SK-N-SH treated with all-trans-retinoic acid at 6 μM for 48 hours (cell line): ENCODE measurements around the gene SLC39A1.

Experiments
- ATAC-seq: fragments of 200-7000 bp; cut with Tn5 transposase; 3 replicates; pipeline ENCODE4 v1.9.1; 2020; ENCODE audit warnings: mild to moderate bottlenecking, moderate library complexity
- ARNTL ChIP-seq: fragments of 450-650 bp; formaldehyde crosslinking; IDR thresholded peaks from 2 replicates; pipeline ENCODE4 v1.5.0; 2020; ENCODE audit warnings: low read depth, mild to moderate bottlenecking, moderate library complexity, borderline replicate concordance
- BACH2 ChIP-seq: fragments of 250-450 bp; sonication (Bioruptor Pico); IDR thresholded peaks from 2 replicates; pipeline ENCODE4 v1.9.0; 2021; ENCODE audit warnings: mild to moderate bottlenecking, borderline replicate concordance
- CREB5 ChIP-seq: fragments of 250-450 bp; sonication (Bioruptor Pico); IDR thresholded peaks from 2 replicates; pipeline ENCODE4 v1.5.1; 2020; ENCODE audit warnings: low read depth, mild to moderate bottlenecking, moderate library complexity
- CSDC2 ChIP-seq: fragments of 250-450 bp; sonication (Bioruptor Pico); IDR thresholded peaks from 2 replicates; pipeline ENCODE4 v1.5.0; 2020; ENCODE audit warnings: mild to moderate bottlenecking, moderate library complexity
- ESRRG ChIP-seq: fragments of 250-450 bp; sonication (Bioruptor Pico); IDR thresholded peaks from 2 replicates; pipeline ENCODE4 v1.6.1; 2021; ENCODE audit warnings: mild to moderate bottlenecking
- GLIS3 ChIP-seq: fragments of 250-450 bp; sonication (Bioruptor Pico); IDR thresholded peaks from 2 replicates; pipeline ENCODE4 v1.5.0; 2020; ENCODE audit warnings: mild to moderate bottlenecking, moderate library complexity
- ISL1 ChIP-seq: fragments of 250-450 bp; sonication (Bioruptor Pico); IDR thresholded peaks from 2 replicates; pipeline ENCODE4 v2.1.2; 2022; ENCODE audit warnings: mild to moderate bottlenecking, moderate library complexity
- OSR1 ChIP-seq: fragments of 250-450 bp; sonication (Bioruptor Pico); IDR thresholded peaks from 2 replicates; pipeline ENCODE4 v1.8.0; 2022; ENCODE audit warnings: moderate library complexity, mild to moderate bottlenecking, inconsistent platforms
- POU6F1 ChIP-seq: fragments of 250-450 bp; sonication (Bioruptor Pico); IDR thresholded peaks from 2 replicates; pipeline ENCODE4 v1.8.0; 2021; ENCODE audit warnings: low read depth, mild to moderate bottlenecking, moderate library complexity, borderline replicate concordance
- PPARA ChIP-seq: fragments of 250-450 bp; sonication (Bioruptor Pico); IDR thresholded peaks from 2 replicates; pipeline ENCODE4 v1.5.0; 2020; ENCODE audit warnings: mild to moderate bottlenecking, borderline replicate concordance
- RARB ChIP-seq: fragments of 250-450 bp; sonication (Bioruptor Pico); IDR thresholded peaks from 2 replicates; pipeline ENCODE4 v1.8.0; 2021; ENCODE audit warnings: mild to moderate bottlenecking, moderate library complexity
- SNAI2 ChIP-seq: fragments of 250-450 bp; sonication (Bioruptor Pico); IDR thresholded peaks from 2 replicates; pipeline ENCODE4 v1.5.0; 2020; ENCODE audit warnings: mild to moderate bottlenecking, moderate library complexity
- TCF4 ChIP-seq: fragments of 250-450 bp; sonication (Bioruptor Pico); IDR thresholded peaks from 2 replicates; pipeline ENCODE4 v1.8.0; 2021; ENCODE audit warnings: mild to moderate bottlenecking, moderate library complexity, borderline replicate concordance
- TOX ChIP-seq: fragments of 250-450 bp; sonication (Bioruptor Pico); IDR thresholded peaks from 2 replicates; pipeline ENCODE4 v1.8.0; 2021; ENCODE audit warnings: mild to moderate bottlenecking, moderate library complexity, borderline replicate concordance
- ZC3H10 ChIP-seq: fragments of 250-450 bp; sonication (Bioruptor Pico); IDR thresholded peaks from 2 replicates; pipeline ENCODE4 v1.5.1; 2021; ENCODE audit warnings: mild to moderate bottlenecking, moderate library complexity
- ZFP3 ChIP-seq: fragments of 250-450 bp; sonication (Bioruptor Pico); IDR thresholded peaks from 2 replicates; pipeline ENCODE4 v1.5.0; 2020; ENCODE audit warnings: mild to moderate bottlenecking, moderate library complexity
- ZFP30 ChIP-seq: fragments of 450-650 bp; formaldehyde crosslinking; IDR thresholded peaks from 2 replicates; pipeline ENCODE4 v1.5.0; 2022; ENCODE audit warnings: mild to moderate bottlenecking, moderate library complexity
- ZNF565 ChIP-seq: fragments of 450-650 bp; formaldehyde crosslinking; conservative IDR thresholded peaks from 2 replicates; pipeline ENCODE4 v1.5.0; 2020; ENCODE audit warnings: low read depth, mild to moderate bottlenecking, moderate library complexity
- ZNF8 ChIP-seq: fragments of 450-650 bp; formaldehyde crosslinking; IDR thresholded peaks from 2 replicates; pipeline ENCODE4 v1.5.0; 2020; ENCODE audit warnings: mild to moderate bottlenecking, moderate library complexity
- TF ChIP-seq, protein P1 (sequence below): fragments of 250-450 bp; sonication (Bioruptor Pico); IDR thresholded peaks from 2 replicates; pipeline ENCODE4 v1.8.0; 2020; ENCODE audit warnings: mild to moderate bottlenecking, moderate library complexity, borderline replicate concordance
- TF ChIP-seq, protein P2 (sequence below): fragments of 250-450 bp; sonication (Bioruptor Pico); IDR thresholded peaks from 2 replicates; pipeline ENCODE4 v1.5.1; 2021; ENCODE audit warnings: mild to moderate bottlenecking, moderate library complexity

Gene SLC39A1

GRCh38 chr1:153933430-153933829, 29.9 kb downstream of the SLC39A1 start:
- no peak for ATAC-seq

GRCh38 chr1:153932156-153933131, 30.9 kb downstream of the SLC39A1 start:
- TF ChIP-seq SNAI2 (CRISPR knock-in tag), result no peak
- TF ChIP-seq, protein P1, sequence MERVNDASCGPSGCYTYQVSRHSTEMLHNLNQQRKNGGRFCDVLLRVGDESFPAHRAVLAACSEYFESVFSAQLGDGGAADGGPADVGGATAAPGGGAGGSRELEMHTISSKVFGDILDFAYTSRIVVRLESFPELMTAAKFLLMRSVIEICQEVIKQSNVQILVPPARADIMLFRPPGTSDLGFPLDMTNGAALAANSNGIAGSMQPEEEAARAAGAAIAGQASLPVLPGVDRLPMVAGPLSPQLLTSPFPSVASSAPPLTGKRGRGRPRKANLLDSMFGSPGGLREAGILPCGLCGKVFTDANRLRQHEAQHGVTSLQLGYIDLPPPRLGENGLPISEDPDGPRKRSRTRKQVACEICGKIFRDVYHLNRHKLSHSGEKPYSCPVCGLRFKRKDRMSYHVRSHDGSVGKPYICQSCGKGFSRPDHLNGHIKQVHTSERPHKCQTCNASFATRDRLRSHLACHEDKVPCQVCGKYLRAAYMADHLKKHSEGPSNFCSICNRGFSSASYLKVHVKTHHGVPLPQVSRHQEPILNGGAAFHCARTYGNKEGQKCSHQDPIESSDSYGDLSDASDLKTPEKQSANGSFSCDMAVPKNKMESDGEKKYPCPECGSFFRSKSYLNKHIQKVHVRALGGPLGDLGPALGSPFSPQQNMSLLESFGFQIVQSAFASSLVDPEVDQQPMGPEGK, result no peak
- TF ChIP-seq ZNF8, result no peak
- TF ChIP-seq POU6F1, result no peak
- TF ChIP-seq ARNTL (CRISPR knock-in tag), result no peak
- TF ChIP-seq ZFP30 (CRISPR knock-in tag), result no peak
- TF ChIP-seq CSDC2 (CRISPR knock-in tag), result no peak
- TF ChIP-seq ISL1 (CRISPR knock-in tag), result no peak
- no peak for TF ChIP-seq PPARA (CRISPR knock-in tag)
- no peak for TF ChIP-seq TOX (CRISPR knock-in tag)
- TF ChIP-seq ZNF565 (CRISPR knock-in tag), result no peak
- TF ChIP-seq, protein P2, sequence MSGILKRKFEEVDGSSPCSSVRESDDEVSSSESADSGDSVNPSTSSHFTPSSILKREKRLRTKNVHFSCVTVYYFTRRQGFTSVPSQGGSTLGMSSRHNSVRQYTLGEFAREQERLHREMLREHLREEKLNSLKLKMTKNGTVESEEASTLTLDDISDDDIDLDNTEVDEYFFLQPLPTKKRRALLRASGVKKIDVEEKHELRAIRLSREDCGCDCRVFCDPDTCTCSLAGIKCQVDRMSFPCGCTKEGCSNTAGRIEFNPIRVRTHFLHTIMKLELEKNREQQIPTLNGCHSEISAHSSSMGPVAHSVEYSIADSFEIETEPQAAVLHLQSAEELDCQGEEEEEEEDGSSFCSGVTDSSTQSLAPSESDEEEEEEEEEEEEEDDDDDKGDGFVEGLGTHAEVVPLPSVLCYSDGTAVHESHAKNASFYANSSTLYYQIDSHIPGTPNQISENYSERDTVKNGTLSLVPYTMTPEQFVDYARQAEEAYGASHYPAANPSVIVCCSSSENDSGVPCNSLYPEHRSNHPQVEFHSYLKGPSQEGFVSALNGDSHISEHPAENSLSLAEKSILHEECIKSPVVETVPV (CRISPR knock-in tag), result no peak
- TF ChIP-seq CREB5, result no peak
- ATAC-seq, result no peak

More at GRCh38 chr1:153933430-153933829, 29.9 kb downstream of the SLC39A1 start:
- no peak for TF ChIP-seq OSR1
- TF ChIP-seq TOX (CRISPR knock-in tag), result no peak
- no peak for TF ChIP-seq ZFP30 (CRISPR knock-in tag)
- TF ChIP-seq POU6F1, result no peak
- TF ChIP-seq ISL1 (CRISPR knock-in tag), result no peak
- TF ChIP-seq ARNTL (CRISPR knock-in tag), result no peak
- TF ChIP-seq ZC3H10 (CRISPR knock-in tag), result no peak
- TF ChIP-seq GLIS3 (CRISPR knock-in tag), result no peak
- TF ChIP-seq TCF4 (CRISPR knock-in tag), result no peak
- no peak for TF ChIP-seq RARB (CRISPR knock-in tag)
- TF ChIP-seq ZNF565 (CRISPR knock-in tag), result no peak
- TF ChIP-seq, protein P2 (CRISPR knock-in tag), result no peak
- TF ChIP-seq ZFP3 (CRISPR knock-in tag), result no peak
- no peak for TF ChIP-seq BACH2 (CRISPR knock-in tag)
- TF ChIP-seq ESRRG (CRISPR knock-in tag), result no peak
- no peak for TF ChIP-seq CSDC2 (CRISPR knock-in tag)
- TF ChIP-seq, protein P1, result no peak
